GM18526 (cell line): ENCODE measurements around the gene C3orf22.

Experiments
- POLR2A ChIP-seq: IDR thresholded peaks from 3 replicates; pipeline ENCODE4 v1.6.1; 2011; ENCODE audit not compliant: insufficient read length; ENCODE audit errors: extremely low read depth

The C3orf22 gene

GRCh38 chr3:126527006-126527405 lies 31.7 kb downstream of the C3orf22 start:
- no peak for TF ChIP-seq POLR2A

GRCh38 chr3:126526668-126527005 lies 32.1 kb downstream of the C3orf22 start:
- no peak for TF ChIP-seq POLR2A

- TF ChIP-seq POLR2A, result no peak
These were observed 32.7 kb downstream of the C3orf22 start for GRCh38 chr3:126525853-126526667.

- no peak for TF ChIP-seq POLR2A
These were observed 33.5 kb downstream of the C3orf22 start for GRCh38 chr3:126525091-126525852.

- TF ChIP-seq POLR2A, result no peak
These were observed 34.2 kb downstream of the C3orf22 start for GRCh38 chr3:126524429-126524988.

GRCh38 chr3:126523745-126524428 lies 34.8 kb downstream of the C3orf22 start, which contains the start of gene CHST13:
CHST13 (plus strand) TSS chr3:126524155; CDS start chr3:126524333, 178 bp downstream.
- TF ChIP-seq POLR2A, result no peak

- no peak for TF ChIP-seq POLR2A
These were observed 36.4 kb downstream of the C3orf22 start for GRCh38 chr3:126522363-126522788.

GRCh38 chr3:126521122-126521891 lies 37.4 kb downstream of the C3orf22 start:
- TF ChIP-seq POLR2A, result no peak

- TF ChIP-seq POLR2A, result no peak
These were observed 39.0 kb downstream of the C3orf22 start for GRCh38 chr3:126519506-126520455.

- no peak for TF ChIP-seq POLR2A
These were observed 40.0 kb downstream of the C3orf22 start for GRCh38 chr3:126518779-126519177.

GRCh38 chr3:126517986-126518778 lies 40.5 kb downstream of the C3orf22 start:
- no peak for TF ChIP-seq POLR2A

GRCh38 chr3:126517291-126517951 lies 41.3 kb downstream of the C3orf22 start, which contains the start of gene UROC1:
UROC1 (minus strand) TSS chr3:126517773; CDS start chr3:126517719, 54 bp downstream.
- TF ChIP-seq POLR2A, result no peak
